NCI-H2227 treated with DMSO at 0.1 percent for 48 hours (cell line): ENCODE data around the gene LRRC58.
A peak's percentile ranks its signal among the peaks of the same experiment; 100 is the strongest.
"Not testable (repeated sequence)": the region's sequence is repeated elsewhere in the genome, so short reads cannot be mapped to it uniquely, and the experiment has no call there.

Experiments used
- DNase-seq: peaks from one replicate; lab custom pipeline; 2025; lab: John Stamatoyannopoulos, UW

LRRC58 gene

DNA sequence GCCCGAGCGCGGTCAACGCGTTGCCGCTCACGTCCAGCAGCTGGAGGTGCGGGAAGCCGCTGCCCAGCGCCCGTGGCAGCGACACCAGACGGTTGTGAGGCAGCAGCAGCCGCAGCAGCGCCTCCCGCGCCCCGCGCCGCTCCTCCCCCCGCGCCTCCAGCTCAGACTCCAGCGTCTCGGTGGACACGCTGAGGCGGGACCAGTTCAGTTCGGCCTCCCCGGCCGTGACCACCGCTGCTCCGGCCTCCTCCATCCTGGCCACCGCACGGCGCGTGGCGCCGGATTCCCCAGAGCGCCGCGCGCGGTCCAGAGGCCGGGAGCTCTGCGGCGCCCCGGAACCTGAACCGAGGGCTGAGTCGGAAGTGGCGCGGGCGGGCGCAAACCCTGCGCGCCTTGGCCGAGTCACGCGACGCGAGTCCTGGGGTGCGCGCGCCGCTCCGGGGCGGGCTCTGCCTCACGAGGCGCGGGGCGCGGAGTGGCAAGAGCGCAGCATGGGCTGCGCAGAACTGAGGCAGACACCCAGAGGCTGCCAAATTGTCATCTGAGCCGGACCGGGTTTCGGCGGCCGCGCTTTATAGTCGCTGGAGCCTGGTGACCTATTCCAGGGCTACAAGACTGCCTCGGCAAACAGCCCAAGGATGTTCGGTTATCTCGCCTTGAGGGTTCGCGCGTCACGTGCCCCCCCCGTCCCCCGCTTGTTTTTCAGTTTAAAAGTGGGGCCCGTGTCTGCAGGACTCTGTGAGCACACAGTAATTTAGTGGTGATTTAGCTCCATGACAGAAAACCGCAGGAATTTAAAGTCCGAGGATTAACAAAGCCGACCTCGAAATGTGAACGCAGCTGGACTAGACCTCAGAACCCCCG, at the start of gene LRRC58:
LRRC58 (minus strand) TSS at position 364 of the 864 bp plus-strand sequence; CDS start at position 253, 111 bp downstream.
- DNase-seq, result peak; percentile 76

DNA sequence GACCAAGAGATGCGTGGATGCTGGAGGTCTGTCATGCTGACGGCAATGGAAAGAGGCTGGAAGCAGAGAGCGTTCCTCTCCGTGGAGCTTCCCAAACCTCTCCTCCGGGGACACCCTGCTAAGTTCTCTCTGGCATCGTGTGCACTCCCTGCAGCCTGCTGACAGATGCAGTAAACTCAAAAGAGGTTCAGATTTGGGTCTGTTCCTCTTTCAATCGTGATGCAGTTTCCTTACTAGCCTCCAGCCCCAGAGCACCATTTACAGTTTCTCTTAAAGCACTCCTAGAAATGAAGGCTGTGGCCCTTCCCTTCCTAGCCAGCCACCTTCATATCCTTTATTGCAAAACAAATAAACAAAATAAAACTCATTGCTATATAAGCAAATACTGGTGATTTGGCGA, 47.3 kb upstream of the LRRC58 start:
- no peak for DNase-seq

DNA sequence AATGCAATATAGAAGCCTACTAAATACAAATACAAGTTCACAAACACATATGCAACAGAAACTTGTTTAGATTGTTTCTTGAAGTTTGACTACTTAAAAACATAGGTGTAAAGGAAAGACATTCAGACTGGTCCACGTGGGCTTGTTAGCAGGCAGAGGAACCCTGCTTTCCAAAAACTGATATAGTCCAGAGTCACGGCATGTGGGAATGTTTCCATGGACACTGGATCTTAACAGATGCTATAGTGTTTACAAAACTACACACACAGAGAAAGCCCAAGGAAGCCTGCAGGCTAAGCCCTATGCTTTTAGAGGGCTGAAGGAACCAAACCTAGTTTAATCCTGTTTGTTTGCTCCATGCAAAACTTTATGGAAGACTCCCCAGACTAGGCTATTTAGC, 45.2 kb upstream of the LRRC58 start:
- DNase-seq, result no peak

DNA sequence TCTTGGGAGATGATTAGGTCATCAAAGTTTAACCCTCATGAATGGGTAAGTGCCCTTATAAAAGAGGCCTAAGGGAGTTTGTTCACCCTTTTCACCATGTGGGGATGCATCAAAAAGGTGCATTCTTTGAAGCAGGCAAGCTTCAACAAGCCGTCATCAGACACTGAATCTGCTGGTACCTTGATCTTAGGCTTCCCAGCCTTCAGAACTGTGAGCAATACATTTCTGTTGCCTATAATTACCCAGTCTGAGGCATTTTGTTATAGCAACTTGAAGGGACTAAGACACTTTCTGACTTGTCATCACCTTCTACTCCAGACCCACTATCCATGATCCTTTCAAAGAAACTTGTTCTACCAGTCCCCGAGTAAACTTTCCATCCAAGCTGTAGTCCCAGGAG, 44.6 kb upstream of the LRRC58 start:
- no peak for DNase-seq

DNA sequence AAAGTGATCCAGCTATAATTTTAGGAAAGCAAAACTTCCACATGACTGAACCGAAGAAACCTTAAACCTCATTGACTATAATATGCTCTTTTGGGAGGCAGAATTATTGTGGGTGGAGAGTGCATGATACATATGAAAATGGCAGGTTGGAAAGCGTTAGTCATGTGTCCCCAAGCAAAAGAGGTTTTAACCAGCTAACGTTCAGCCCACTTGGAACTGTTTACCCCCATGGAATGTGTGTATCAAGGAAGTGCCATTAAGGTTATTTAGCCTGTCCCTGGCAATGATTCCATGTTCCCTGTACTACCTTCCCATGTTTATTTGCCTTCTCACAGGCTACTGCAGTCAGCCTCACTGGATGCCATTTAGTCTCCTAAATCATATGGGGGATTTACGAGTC, 44.1 kb upstream of the LRRC58 start:
- DNase-seq, result no peak

DNA sequence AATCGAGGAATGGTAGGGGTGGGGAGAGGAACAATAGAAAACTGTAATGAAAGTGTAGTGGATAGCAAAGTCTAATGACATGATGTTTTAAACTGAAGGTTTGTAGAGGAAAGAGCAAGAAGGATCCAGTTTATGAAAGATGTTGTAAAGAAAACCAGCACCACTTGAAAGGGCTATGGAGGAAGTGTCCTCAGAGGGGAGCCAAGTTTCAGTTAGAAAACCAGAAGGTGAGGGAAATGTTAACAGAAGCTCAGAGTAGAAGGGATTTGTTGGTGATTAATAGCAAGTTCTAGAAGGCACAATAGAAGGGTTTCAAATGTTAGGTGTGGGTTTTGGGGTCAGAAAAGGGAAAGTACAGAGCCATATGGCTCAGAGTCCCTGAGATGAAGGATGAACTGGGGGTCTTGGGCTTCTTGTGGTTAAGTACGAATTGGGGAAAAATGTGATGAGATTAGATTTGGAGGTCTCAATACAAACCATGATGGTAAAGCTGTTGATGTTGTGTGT, 33.8 kb upstream of the LRRC58 start:
- DNase-seq, result no peak

DNA sequence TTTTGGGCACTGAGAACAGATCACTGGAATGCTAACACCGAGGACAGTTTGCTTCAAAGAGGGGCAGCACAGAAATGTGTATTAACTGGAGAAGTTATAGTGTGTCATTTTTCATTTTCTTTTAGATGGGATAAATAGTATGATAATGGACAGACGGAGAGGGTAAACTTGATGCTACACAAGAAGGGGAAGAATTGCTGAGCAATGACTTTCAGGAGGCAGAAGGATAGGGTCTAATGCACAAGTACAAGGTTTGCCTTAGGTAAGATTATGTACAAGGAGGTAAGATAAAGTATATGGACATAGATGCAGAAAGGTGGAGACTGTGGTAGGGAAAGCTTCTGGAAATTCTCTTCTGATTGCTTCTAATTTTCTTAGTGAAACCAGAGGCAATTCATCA, 32.3 kb upstream of the LRRC58 start:
- no peak for DNase-seq

DNA sequence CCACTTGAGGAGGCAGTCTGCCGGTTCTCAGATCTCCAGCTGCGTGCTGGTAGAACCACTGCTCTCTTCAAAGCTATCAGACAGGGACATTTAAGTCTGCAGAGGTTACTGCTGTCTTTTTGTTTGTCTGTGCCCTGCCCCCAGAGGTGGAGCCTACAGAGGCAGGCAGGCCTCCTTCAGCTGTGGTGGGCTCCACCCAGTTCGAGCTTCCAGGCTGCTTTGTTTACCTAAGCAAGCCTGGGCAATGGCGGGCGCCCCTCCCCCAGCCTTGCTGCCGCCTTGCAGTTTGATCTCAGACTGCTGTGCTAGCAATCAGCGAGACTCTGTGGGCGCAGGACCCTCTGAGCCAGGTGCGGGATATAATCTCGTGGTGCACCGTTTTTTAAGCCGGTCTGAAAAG, 28.8 kb upstream of the LRRC58 start:
- DNase-seq, result not testable (repeated sequence)

DNA sequence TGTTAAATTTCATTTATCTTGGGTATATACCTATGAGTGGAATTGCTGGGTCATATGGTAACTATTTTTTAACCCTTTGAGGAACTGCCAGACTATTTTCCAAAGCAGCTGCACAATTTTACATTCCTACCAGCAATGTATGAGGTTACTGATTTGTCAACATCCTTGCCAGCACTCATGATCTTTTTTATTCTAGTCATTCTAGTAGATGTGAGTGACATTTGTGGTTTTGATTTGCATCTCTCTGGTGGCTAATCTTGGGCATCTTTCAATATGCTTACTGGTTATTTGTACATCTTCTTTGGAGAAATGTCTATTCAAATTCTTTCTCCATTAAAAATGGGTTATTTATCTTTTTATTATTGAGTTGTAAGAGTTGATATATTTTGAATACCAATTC, 21.3 kb upstream of the LRRC58 start:
- DNase-seq, result no peak

DNA sequence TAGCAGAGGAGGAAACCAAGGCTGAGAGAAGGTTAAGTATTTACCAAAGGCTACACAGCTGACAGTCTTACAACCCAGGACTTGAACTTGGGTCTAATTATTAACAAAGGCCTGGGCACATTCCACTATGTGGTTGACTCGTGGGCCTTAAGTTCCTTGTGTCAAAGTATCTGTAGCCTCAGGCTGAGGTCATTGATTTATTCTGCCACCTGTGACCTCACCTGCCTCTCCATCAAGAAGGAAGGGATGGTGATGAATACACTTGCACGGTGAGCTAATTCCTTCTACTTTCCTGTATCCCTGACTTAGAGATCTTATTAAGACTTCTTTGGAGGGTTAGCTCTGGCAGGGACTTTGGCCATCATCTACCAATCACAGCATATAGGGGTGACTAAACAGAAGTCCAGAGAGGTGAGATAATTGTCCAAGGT, 19.9 kb upstream of the LRRC58 start:
- DNase-seq, result no peak

DNA sequence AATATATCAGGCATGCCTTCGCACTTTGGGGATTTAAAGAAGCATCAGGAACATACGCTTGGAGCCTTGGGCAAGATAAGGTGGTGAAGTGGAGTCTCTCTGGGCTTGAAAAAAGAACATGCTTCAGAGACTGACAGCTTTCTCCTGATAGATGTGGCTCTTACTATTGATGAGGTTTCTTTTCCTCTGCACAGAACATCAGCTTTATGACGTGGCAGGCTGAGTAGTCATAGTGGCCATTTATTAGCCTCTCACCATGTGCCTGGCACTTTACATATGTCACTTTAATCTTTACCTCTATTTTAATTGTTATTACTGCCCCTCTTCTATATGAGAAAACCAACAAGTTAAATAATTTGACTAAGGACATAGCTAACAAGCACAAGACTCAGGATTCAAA, 19.0 kb upstream of the LRRC58 start:
- no peak for DNase-seq

DNA sequence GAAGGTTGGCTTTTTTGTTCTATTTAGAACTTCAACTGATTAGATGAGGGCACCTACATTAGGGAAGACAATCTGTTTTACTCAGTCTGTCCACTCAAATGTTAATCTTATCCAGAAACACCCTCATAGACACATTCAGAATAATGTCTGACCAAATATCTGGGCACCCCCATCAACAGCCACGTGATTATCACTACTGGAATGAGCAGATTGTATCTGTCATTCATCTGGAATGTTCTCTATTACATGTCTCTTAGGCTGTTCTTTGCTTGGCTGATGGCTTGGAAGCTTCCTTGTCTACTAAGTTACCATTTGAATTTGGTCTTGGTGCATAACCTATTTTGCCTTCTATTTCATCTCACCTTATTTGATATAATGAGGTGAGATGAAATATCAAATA, 15.7 kb upstream of the LRRC58 start:
- DNase-seq, result no peak

DNA sequence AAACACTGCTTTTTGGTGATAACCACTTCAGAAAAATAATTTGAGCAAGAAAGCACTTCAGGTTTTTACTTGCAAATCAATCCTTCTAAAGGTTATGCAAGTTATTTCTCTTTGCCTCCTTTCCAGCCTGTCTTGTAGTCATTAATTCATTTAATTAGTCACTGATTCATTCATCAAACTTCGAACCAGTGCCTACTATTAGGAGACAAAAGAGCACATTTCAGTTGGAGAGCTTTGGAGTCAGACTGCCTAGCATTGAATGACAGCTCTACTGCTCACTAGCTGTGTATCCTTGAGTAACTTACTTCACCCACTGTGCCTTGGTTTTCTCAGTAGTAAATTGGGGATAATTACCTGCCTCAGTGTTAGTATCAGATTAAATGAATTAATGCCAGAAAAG, 14.9 kb upstream of the LRRC58 start:
- no peak for DNase-seq

DNA sequence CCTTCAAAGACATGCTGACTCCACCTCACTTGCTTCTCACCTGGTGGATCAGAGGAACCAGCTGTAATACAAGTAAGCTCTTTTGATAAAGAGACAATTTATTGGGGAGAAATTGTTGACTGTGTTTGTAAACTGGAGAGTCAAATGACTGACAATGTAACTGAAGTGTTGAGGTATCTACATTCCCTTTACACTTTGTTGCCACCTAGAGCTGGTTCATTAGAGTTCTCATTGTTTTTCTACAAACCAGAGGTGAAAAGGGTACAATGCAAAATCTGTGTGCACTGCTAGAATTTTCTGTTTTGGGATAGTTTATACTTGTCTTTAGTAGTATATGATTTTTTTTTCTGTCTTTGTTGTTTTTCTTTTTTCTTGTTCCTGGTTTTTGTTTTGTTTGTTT, 8.7 kb upstream of the LRRC58 start:
- no peak for DNase-seq

DNA sequence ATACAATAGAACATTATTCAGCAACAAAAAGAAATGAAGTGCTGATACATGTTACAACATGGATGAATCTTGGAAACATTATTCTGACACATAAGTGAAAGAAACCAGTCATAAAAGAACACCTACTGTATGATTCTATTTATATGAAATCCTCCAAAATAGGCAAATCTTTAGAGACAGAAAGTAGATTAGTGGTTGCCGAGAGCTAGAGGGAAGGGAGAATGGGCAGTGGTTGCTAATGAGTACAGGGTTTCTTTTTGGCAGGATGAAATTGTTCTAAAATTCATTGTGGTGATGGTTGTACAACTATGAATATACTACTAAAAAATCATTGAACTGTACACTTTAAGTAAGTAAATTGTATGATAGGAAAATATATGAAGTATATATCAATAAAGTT, 6.3 kb upstream of the LRRC58 start:
- DNase-seq, result no peak

DNA sequence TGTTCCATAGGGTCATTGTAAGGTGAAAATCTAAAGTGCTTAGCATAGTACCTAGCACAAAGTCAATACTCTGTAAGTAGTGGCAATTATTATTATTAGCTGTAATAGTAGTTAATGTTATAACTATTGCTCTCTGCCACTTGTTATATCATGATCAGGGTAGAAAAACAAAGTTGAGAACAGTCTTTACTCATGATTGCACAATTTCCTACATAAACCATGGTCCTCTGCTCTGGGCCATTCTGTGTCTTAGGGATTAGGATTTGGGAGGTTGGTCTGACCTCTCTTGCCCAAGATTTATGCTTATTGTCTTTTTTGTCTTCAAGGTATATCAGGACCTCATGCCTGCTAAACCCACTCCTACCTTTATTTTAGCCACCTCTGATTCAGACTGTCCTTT, 4.3 kb upstream of the LRRC58 start:
- DNase-seq, result no peak

DNA sequence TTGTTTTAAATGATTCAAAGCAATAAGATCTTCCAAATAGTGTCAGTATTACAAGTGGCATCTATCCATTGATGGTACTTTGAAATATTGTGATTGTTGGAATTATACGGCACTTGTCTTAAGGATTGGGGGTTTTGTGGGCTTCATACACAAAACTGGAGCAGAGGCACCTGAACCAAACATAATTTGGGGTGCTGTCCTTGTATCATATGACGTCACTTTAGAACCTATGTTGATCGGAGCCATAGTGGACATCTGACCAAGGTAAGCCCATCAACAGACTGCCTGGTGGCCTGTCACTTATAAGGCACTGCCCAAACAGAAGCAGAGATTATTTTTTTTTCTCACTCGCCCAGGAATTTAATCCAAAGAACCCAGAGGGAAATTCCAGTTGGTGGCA, 2.9 kb upstream of the LRRC58 start:
- no peak for DNase-seq

DNA sequence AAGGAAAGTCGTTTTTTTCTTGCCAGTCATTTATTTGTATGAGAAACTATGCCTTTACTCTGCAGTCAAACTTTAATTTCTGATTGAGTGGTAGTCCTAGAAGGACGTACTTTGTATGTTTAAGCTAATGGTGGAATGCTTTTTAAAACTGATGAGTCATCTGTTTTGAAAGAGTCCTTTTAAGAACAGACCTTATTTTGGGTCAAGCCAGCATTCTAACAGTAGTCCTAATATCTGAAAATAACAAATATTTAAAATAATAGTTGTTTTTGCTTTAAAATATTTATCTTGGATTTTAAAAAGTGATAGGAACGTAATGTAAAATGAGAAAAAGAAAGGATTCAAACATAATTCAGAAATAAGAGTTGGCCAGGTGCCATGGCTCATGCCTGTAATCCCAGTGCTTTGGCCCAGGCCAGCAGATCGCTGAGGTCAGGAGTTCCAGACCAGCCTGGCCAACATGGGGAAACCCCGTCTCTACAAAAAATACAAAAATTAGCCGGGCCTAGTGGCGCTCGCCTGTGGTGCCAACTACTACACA, 1.3 kb upstream of the LRRC58 start:
- DNase-seq, result peak; percentile 1

DNA sequence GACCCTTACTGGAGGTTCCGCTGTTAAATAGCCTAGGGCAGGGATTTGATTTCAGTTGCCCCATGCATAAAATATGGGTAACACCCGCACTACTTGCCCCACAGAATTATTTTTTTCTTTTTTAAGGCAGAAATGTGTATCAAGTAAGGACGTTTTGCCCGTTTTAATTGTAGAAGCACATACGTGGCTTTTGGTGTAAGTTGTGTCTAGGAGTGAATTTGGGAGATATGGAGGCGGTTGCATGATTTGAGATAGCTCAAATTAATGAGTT, 636 bp upstream of the LRRC58 start:
- no peak for DNase-seq

DNA sequence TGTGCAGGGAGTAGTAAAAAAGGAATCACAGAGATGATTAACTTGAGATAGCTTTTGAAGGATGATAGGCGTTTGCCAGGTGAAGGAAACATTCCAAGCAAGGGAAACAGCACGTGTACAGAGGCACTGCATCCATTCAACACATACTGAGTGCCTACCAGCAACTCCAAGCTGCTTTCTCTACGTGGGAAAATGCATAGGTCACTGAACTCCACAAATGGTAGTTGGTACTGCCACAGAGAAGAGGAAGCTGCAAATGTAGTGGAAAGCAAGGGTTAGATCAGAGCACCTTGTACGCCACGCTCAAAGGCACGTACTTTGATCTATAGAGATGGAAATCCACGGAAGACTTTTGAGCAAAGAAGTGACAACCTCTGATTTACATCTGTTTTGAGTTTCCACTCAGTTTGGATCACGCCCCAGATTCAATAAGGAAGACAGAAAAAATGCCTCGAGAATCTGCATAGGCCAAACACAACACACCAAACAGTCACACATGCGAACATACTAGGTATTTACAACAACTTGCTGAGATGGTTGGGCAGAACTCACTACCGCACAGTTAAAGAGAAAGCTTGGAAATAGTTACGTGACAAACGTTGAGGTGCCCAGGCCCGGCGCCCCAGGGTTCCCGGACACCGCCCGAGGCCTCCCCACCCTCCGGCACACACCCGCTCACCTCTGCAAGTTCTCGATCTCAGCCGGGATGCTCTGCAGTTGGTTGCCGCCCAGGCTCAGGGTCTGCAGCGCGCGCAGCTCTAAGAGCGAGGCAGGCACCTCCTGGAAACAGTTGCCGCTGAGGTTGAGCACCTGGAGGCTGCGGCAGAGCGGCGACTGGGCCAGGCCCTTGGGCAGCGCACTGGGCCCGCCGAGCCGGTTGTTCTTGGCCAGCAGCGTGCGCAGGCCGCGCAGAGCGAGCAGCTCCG, 826 bp downstream of the LRRC58 start:
- peak; percentile 60 for DNase-seq

DNA sequence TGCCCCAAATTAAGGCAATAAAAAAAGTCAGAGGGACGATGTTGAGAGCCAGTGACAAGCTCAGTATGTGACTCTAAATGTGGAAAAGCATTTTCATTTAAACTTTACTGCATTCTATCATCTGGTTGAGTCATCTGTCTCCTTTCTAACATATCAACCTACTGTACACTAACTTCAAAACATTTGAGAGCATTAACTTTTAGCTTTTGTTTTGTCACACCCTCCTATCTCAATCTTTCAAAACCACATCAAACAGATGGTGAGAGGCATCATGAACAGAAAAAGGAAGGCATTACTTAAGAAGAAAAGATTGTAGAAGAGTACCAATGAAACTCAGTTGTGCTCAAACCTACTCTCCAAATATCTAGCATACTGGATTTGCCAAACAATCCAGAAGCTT, 4.8 kb downstream of the LRRC58 start:
- DNase-seq, result no peak

DNA sequence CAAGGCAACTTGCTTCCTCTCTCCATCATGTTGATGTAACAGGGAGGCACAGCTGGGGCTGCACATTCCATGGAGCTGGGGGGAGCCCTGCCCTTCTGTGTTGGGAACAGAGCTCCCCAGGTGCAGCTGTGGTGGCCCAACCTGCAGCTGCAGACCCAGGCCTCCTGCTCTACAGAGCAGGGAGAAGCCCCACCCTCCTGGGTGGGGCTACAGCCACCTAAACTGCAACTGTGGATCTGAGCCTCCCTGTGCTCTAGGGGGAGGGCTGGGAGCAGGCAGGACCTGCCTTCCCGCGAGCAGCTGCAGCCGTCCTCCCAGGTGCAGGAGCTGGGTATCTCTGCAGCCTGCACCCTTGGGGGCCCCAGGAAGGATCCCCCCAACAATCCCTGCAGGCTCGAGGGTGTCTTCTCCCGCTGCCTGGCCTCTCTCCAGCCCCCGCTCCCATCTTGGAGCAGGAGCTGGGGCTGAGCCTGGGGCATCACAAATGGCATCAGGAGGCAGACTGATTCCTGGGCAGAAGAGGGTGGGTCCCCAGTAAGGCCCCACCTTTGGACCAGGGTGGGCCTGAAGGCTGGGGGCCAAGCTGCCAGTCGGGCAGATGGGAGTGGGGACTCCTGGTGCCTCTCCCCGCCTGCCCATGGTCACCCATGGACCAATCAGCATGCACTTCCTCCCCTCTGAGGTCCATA, 7.4 kb downstream of the LRRC58 start:
- no peak for DNase-seq
